Uterus (tissue), 4 donors: ENCODE measurements around the gene MUC12. TPM values are rescaled to one million over a fixed set of nuclear protein-coding genes. Genes with fewer than 3 reads are reported as not detected.
A peak's percentile ranks its signal among the peaks of the same experiment; 100 is the strongest.

ENCODE experiments used
- DNase-seq, 2 donors: peaks; one replicate each; pipeline ENCODE4 v3.0.0-alpha.2; 2019 to 2020
- H3K27ac ChIP-seq, 2 donors: fragments of 200-600 bp; sonication (generic); 1 replicate in 1 of 2; 2 replicates in 1 of 2; pipeline ENCODE4 v1.5.1; 2016 to 2018
- H3K27me3 ChIP-seq, 2 donors: fragments of 200-600 bp; sonication (generic); one replicate each; pipeline ENCODE4 v1.5.1; 2018 to 2019; ENCODE audit warnings: control low read depth in 1 of 2
- H3K36me3 ChIP-seq, 2 donors: fragments of 200-600 bp; sonication (generic); one replicate each; pipeline ENCODE4 v1.5.1; 2019; ENCODE audit warnings: control low read depth in 1 of 2
- H3K4me1 ChIP-seq, 2 donors: fragments of 200-600 bp; sonication (generic); one replicate each; pipeline ENCODE4 v1.5.1; 2018 to 2019; ENCODE audit warnings: control low read depth in 1 of 2
- H3K4me3 ChIP-seq, 2 donors: fragments of 200-600 bp; sonication (generic); 1 replicate in 1 of 2; 2 replicates in 1 of 2; pipeline ENCODE4 v1.5.1; 2018 to 2019; ENCODE audit warnings: mild to moderate bottlenecking in 1 of 2
- H3K9me3 ChIP-seq, 2 donors: fragments of 200-600 bp; sonication (generic); one replicate each; pipeline ENCODE4 v1.5.1; 2019; ENCODE audit warnings: control low read depth in 1 of 2
- POLR2A ChIP-seq, 2 donors: fragments of 450-650 bp; IDR thresholded peaks; one replicate each; pipeline ENCODE4 v1.6.1; 2016; ENCODE audit warnings: antibody characterized with exemption in 2 of 2, mild to moderate bottlenecking in 1 of 2, moderate library complexity in 1 of 2
- intact Hi-C: fragments of 100-400 bp; cut with DNase I; formaldehyde crosslinking; loops from one replicate; pipeline ENCODE4 v1.15.1; 2023; ENCODE audit warnings: low total_unique reads
- total RNA-seq, 4 donors: library from RNA; depleted of rRNA in 3 of 4; stranded (reverse); fragments of >200 nt in 3 of 4; gene quantifications; one replicate each; pipeline versions ENCODE4 v1.1.0 to v1.2.4, GENCODE V29; 2014 to 2023
- TF ChIP-seq, protein P1 (sequence below), 4 experiments: fragments of 200-600 bp in 2 of 4; fragments of 450-650 bp in 2 of 4; sonication (generic) in 2 of 4; IDR thresholded peaks; one replicate each; pipeline ENCODE4 v1.5.1; 2016 to 2019; ENCODE audit warnings: antibody characterized with exemption in 4 of 4, mild to moderate bottlenecking in 2 of 4, moderate library complexity in 1 of 4
- donor health status: DM: yes; HTN: yes; CAD: no.

The MUC12 gene
- total RNA-seq, 4 donors from 2014 or later = 0.03 to 14.9 (median 0.29) TPM; not detected in 1

DNA sequence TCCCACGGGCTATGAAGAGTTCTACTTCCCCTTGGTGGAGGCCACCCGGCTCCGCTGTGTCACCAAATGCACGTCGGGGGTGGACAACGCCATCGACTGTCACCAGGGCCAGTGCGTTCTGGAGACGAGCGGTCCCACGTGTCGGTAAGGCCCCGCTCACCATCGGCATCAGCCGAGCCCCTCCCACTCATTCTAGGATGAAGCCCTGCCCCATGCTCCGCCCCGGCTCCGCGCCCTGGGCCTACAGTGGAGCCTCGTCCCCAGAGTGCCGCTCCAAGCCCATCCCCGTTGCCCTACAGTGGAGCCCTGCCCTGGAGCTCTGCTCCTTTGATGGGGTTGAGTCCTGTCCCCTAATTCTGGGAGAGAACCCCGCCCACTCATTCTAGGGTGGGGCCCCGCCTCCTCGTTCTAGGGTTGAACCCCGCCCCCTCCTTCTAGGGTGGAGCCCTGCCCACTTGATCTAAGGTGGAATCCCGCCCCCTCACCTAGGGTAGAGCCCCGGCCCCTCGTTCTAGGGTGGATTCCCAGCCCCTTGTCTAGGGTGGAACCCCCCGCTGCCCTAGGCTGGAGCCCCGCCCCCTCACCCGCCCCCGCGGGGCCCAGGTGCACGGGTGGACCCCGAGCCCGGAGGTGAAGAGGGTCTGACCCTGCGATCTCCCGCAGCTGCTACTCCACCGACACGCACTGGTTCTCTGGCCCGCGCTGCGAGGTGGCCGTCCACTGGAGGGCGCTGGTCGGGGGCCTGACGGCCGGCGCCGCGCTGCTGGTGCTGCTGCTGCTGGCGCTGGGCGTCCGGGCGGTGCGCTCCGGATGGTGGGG lies 3.4 kb upstream of the MUC12 start:
- H3K9me3 ChIP-seq = no peaks in the 10 kb centered on the region
- intact Hi-C loops = no loop called here
- peaks cover 16 to 32% of the 10 kb centered on the region in 2 donors for H3K27me3 ChIP-seq
- no peak overlapping the region for H3K27ac ChIP-seq
- no peaks in the 10 kb centered on the region for H3K36me3 ChIP-seq
- peak in 1 of 2 donors; percentile 39 for DNase-seq
- no peak overlapping the region for H3K4me3 ChIP-seq
- TF ChIP-seq, protein P1, sequence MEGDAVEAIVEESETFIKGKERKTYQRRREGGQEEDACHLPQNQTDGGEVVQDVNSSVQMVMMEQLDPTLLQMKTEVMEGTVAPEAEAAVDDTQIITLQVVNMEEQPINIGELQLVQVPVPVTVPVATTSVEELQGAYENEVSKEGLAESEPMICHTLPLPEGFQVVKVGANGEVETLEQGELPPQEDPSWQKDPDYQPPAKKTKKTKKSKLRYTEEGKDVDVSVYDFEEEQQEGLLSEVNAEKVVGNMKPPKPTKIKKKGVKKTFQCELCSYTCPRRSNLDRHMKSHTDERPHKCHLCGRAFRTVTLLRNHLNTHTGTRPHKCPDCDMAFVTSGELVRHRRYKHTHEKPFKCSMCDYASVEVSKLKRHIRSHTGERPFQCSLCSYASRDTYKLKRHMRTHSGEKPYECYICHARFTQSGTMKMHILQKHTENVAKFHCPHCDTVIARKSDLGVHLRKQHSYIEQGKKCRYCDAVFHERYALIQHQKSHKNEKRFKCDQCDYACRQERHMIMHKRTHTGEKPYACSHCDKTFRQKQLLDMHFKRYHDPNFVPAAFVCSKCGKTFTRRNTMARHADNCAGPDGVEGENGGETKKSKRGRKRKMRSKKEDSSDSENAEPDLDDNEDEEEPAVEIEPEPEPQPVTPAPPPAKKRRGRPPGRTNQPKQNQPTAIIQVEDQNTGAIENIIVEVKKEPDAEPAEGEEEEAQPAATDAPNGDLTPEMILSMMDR (IDR thresholded peaks at IDR 0.05) = peak in 3 of 4 experiments; percentile 57 to 61 (median 58)
- no peak for TF ChIP-seq POLR2A (IDR thresholded peaks at IDR 0.05)
- H3K4me1 ChIP-seq = peaks cover 0 to 14% of the 10 kb centered on the region in 2 donors

DNA sequence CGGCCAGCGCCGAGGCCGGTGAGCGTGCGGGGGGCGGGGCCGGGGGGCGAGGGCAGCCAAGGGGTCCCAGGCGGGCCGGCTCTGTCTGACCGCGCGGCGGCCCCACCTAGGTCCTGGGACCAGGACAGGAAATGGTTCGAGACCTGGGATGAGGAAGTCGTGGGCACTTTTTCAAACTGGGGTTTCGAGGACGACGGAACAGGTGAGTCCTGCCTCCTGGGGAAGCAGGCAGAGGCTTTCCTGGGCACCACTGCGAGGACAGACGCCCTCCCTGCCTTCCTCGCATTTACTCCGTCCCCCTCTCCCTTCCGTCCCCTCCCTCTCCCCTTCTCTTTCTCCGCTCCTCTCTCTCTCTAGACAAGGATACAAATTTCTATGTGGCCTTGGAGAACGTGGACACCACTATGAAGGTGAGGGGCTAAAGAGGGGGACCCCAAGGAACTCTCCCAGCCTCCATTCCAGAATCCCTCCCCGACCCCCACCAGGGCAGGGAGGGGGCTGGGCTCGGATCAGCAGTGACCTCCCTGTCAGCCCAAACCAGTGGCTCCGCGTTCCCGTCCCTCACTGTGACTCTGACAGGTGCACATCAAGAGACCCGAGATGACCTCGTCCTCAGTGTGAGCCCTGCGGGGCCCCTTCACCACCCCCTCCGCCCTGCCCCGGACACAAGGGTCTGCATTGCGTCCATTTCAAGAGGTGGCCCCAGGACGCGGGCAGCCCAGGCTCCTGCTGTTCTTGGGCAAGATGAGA lies 2.6 kb upstream of the MUC12 start:
- Histone ChIP-seq H3K27me3 (peaks cover 16 to 32% of the 10 kb centered on the region in 2 donors), H3K4me3 (no peak overlapping the region)

DNA sequence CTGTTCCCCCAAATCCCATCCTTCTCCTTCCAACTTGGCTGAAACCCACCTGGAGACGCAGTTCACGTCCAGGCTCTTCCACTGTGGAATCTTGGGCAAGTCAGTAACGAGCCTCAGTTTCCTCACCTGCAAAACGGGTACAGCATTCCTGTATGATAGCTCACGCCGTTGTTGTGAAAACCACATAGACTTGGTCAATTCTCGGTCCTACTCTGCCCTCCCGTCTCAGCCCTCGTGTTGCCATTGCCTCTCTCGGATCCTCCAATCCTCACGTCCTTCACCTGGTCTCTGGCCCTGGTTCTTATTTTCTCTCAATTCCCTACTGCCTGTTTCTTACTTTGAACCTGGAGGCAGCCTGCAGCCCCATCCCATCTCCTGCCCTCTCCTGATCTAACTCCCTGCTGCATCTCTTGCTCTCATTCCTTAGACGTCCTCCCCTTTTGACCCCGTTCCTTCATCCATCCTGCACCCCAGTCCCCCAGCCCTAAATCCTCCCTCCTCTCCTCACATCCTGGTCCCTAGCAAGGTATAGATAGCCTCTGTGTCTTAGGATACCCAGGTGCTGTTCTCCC lies 2.0 kb upstream of the MUC12 start:
- Histone ChIP-seq H3K27me3 (peaks cover 16 to 32% of the 10 kb centered on the region in 2 donors), H3K4me1 (peaks cover 0 to 14% of the 10 kb centered on the region in 2 donors), H3K36me3 (no peaks in the 10 kb centered on the region), H3K27ac (no peak overlapping the region), H3K4me3 (no peak overlapping the region), H3K9me3 (no peaks in the 10 kb centered on the region)
- DNase-seq = no peak
- TF ChIP-seq, protein P1 (IDR thresholded peaks at IDR 0.05) = no peak
- no peak for TF ChIP-seq POLR2A (IDR thresholded peaks at IDR 0.05)
- intact Hi-C loops = no loop called here

More for the DNA sequence above, 2.6 kb upstream of the MUC12 start:
- Histone ChIP-seq H3K9me3 (no peaks in the 10 kb centered on the region), H3K4me1 (peaks cover 0 to 14% of the 10 kb centered on the region in 2 donors), H3K27ac (no peak overlapping the region), H3K36me3 (no peaks in the 10 kb centered on the region)
- TF ChIP-seq, protein P1 (IDR thresholded peaks at IDR 0.05) = no peak
- TF ChIP-seq POLR2A (IDR thresholded peaks at IDR 0.05) = no peak
- intact Hi-C loops = no loop called here
- DNase-seq = no peak

DNA sequence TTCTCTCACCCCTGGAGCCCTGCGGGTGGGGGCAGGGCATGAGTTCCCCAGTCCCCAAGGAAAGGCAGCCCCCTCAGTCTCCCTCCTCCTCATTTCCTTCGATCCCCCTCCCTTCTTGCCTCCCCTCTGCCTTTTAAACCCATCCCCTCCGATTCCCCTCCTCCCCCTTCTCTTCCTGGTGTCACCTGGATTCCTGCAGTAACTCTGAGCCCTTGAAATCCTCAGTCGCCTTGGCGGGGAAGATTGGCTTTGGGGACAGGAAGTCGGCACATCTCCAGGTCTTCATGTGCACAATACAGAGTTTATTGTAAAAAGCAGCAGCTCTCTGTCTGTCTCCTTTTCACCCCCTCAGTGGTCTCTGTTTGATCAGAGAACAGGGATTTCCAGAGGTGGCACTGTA lies 1.3 kb upstream of the MUC12 start:
- no peak overlapping the region for H3K27ac ChIP-seq
- H3K9me3 ChIP-seq = no peaks in the 10 kb centered on the region
- H3K4me3 ChIP-seq = no peak overlapping the region
- no peak for DNase-seq
- TF ChIP-seq POLR2A (IDR thresholded peaks at IDR 0.05) = no peak
- TF ChIP-seq, protein P1 (IDR thresholded peaks at IDR 0.05) = no peak
- peaks cover 16 to 32% of the 10 kb centered on the region in 2 donors for H3K27me3 ChIP-seq
- peaks cover 0 to 14% of the 10 kb centered on the region in 2 donors for H3K4me1 ChIP-seq
- intact Hi-C loops = no loop called here
- no peaks in the 10 kb centered on the region for H3K36me3 ChIP-seq
